Progenitor cell of endocrine pancreas (in vitro differentiated cells): ENCODE data around the gene PEAR1. TPM values are rescaled to one million over a fixed set of nuclear protein-coding genes. Genes with fewer than 3 reads are reported as not detected.
A peak's percentile ranks its signal among the peaks of the same experiment; 100 is the strongest.

Experiments used
- DNase-seq: peaks from one replicate; pipeline ENCODE4 v3.0.0; 2021; ENCODE audit warnings: low spot score; ENCODE audit not compliant: unreplicated experiment
- H3K27ac Mint-ChIP-seq: 2 replicates; pipeline ENCODE4 v1.8.0; 2021; ENCODE audit warnings: mild to moderate bottlenecking, moderate library complexity, mixed read lengths
- H3K27me3 Mint-ChIP-seq: 2 replicates; pipeline ENCODE4 v1.8.0; 2021; ENCODE audit warnings: mixed read lengths
- H3K36me3 Mint-ChIP-seq: 2 replicates; pipeline ENCODE4 v1.8.0; 2022; ENCODE audit warnings: mixed read lengths; ENCODE audit not compliant: insufficient read depth
- H3K4me1 Mint-ChIP-seq: 2 replicates; pipeline ENCODE4 v1.8.0; 2021; ENCODE audit warnings: low read depth, mixed read lengths
- H3K4me3 Mint-ChIP-seq: 2 replicates; pipeline ENCODE4 v1.8.0; 2021; ENCODE audit warnings: low read depth, mild to moderate bottlenecking, moderate library complexity, mixed read lengths
- H3K9me3 Mint-ChIP-seq: 2 replicates; pipeline ENCODE4 v1.8.0; 2021; ENCODE audit warnings: low read depth, mixed read lengths
- CTCF ChIP-seq: fragments of 200-600 bp; sonication (generic); IDR thresholded peaks from one replicate; pipeline ENCODE4 v1.5.0; 2021; ENCODE audit warnings: antibody characterized with exemption, mild to moderate bottlenecking; ENCODE audit not compliant: unreplicated experiment
- total RNA-seq: library from RNA; stranded (reverse); gene quantifications from 2 replicates; pipeline ENCODE4 v1.2.1, GENCODE V29; 2021

The PEAR1 gene
- total RNA-seq, 1 donor from 2014 or later, result not detected

- no peaks in the 10 kb centered on the region for H3K9me3 Mint-ChIP-seq
- H3K36me3 Mint-ChIP-seq, result no peaks in the 10 kb centered on the region
- H3K27ac Mint-ChIP-seq, result no peak overlapping the region
- peak; percentile 90 for TF ChIP-seq CTCF
- peak; percentile 89 for DNase-seq
- peaks cover 76% of the 10 kb centered on the region for H3K27me3 Mint-ChIP-seq
- H3K4me3 Mint-ChIP-seq, result peak overlapping the region; percentile 41
- H3K4me1 Mint-ChIP-seq, result peaks cover 4% of the 10 kb centered on the region
These were observed 1.1 kb upstream of the PEAR1 start for GRCh38 chr1:156892190-156893047.

GRCh38 chr1:156894001-156894400 is 483 bp downstream of the PEAR1 start:
- DNase-seq, result no peak
- peaks cover 84% of the 10 kb centered on the region for H3K27me3 Mint-ChIP-seq
- H3K4me3 Mint-ChIP-seq, result no peak overlapping the region
- no peaks in the 10 kb centered on the region for H3K9me3 Mint-ChIP-seq
- TF ChIP-seq CTCF, result no peak
- no peak overlapping the region for H3K27ac Mint-ChIP-seq
- peaks cover 4% of the 10 kb centered on the region for H3K4me1 Mint-ChIP-seq
- H3K36me3 Mint-ChIP-seq, result no peaks in the 10 kb centered on the region

- Mint-ChIP-seq H3K4me3 (no peak overlapping the region), H3K9me3 (no peaks in the 10 kb centered on the region), H3K27ac (no peak overlapping the region), H3K4me1 (peaks cover 4% of the 10 kb centered on the region), H3K27me3 (peaks cover 86% of the 10 kb centered on the region), H3K36me3 (no peaks in the 10 kb centered on the region)
- TF ChIP-seq CTCF, result no peak
- DNase-seq, result no peak
These were observed 1.4 kb downstream of the PEAR1 start for GRCh38 chr1:156894711-156895454.

GRCh38 chr1:156895455-156895812 is 1.9 kb downstream of the PEAR1 start:
- Mint-ChIP-seq H3K27ac (no peak overlapping the region), H3K4me1 (peaks cover 4% of the 10 kb centered on the region), H3K4me3 (no peak overlapping the region)

More at GRCh38 chr1:156895455-156895812, 1.9 kb downstream of the PEAR1 start:
- H3K36me3 Mint-ChIP-seq, result no peaks in the 10 kb centered on the region
- DNase-seq, result no peak
- H3K27me3 Mint-ChIP-seq, result peaks cover 86% of the 10 kb centered on the region
- H3K9me3 Mint-ChIP-seq, result no peaks in the 10 kb centered on the region
- no peak for TF ChIP-seq CTCF
